Hepatocyte (in vitro differentiated cells): ENCODE data around the gene ATXN10.

Experiments
- EZH2 ChIP-seq: fragments of 200-600 bp; sonication (generic); IDR thresholded peaks from 2 replicates; pipeline ENCODE4 v1.6.1; 2016; ENCODE audit warnings: antibody characterized with exemption, mild to moderate bottlenecking, borderline replicate concordance
- EZH2phosphoT487 ChIP-seq: fragments of 200-600 bp; sonication (generic); IDR thresholded peaks from one replicate; pipeline ENCODE4 v1.6.1; 2018; ENCODE audit warnings: antibody characterized with exemption, mild to moderate bottlenecking, low read depth, moderate library complexity; ENCODE audit not compliant: unreplicated experiment, severe bottlenecking
- TF ChIP-seq, protein P1 (sequence below): fragments of 200-600 bp; sonication (generic); IDR thresholded peaks from 2 replicates; pipeline ENCODE4 v1.5.1; 2016; ENCODE audit warnings: antibody characterized with exemption, mild to moderate bottlenecking; ENCODE audit not compliant: poor library complexity

DNA sequence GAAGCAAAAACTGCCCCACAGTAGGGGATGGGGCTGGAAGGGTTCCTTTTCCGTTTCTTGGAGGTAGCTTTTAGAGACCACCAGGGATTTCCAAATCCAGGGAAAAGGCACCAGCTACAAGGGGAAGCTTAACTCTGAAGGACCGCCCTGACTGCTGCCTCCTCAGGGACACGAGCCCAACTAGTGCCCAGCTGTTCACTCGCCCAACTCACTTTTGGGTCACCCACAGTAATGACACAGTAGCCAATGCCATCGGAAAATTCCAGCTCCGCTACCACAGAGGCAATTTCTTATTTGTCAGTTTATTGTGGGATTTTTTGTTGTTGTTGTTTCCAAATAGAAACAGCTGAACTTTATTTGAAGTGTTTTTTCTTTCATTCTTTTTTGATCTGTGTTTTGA, 141.3 kb downstream of the ATXN10 start:
- TF ChIP-seq, protein P1, sequence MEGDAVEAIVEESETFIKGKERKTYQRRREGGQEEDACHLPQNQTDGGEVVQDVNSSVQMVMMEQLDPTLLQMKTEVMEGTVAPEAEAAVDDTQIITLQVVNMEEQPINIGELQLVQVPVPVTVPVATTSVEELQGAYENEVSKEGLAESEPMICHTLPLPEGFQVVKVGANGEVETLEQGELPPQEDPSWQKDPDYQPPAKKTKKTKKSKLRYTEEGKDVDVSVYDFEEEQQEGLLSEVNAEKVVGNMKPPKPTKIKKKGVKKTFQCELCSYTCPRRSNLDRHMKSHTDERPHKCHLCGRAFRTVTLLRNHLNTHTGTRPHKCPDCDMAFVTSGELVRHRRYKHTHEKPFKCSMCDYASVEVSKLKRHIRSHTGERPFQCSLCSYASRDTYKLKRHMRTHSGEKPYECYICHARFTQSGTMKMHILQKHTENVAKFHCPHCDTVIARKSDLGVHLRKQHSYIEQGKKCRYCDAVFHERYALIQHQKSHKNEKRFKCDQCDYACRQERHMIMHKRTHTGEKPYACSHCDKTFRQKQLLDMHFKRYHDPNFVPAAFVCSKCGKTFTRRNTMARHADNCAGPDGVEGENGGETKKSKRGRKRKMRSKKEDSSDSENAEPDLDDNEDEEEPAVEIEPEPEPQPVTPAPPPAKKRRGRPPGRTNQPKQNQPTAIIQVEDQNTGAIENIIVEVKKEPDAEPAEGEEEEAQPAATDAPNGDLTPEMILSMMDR = no peak
- no peak for TF ChIP-seq EZH2phosphoT487
- no peak for TF ChIP-seq EZH2
